ENCODE results near the gene CDHR3. TPM values are rescaled to one million over a fixed set of nuclear protein-coding genes. Genes with fewer than 3 reads are reported as not detected.
"Not testable (repeated sequence)": the region's sequence is repeated elsewhere in the genome, so short reads cannot be mapped to it uniquely, and the experiment has no call there.

CDHR3 gene
- total RNA-seq, 1 experiment from 2014 or later = 6.5 TPM

GRCh38 chr7:105982388-105982787, 19.3 kb downstream of the CDHR3 start:
- Histone ChIP-seq H3K9me3 (ENCODE audit: control insufficient read depth, insufficient read depth, low read depth, low read length) (no peaks in the 10 kb centered on the region), H3K36me3 (ENCODE audit: control insufficient read depth, insufficient read depth, low read length) (no peaks in the 10 kb centered on the region), H3K27me3 (ENCODE audit: control insufficient read depth, insufficient read depth, low read length) (peaks cover 4% of the 10 kb centered on the region), H3K4me1 (ENCODE audit: control insufficient read depth, insufficient read depth, low read length) (no peaks in the 10 kb centered on the region), H3K4me3 (ENCODE audit: low read depth in 2 of 2, low read length in 2 of 2) (no peak overlapping the region), H3K27ac (ENCODE audit: low read length) (no peak overlapping the region)
- intact Hi-C loops (cut with micrococcal nuclease; ENCODE audit: unreplicated experiment) (no loop called here), in situ Hi-C loops (cut with HindIII; ENCODE audit: low pct_unique_long_range_greater_than_20kb, low sequenced_read_pairs) (no loop called here)
- POLR2A ChIA-PET = interaction anchor here (0.7 kb wide), 1 partner anchor 47 kb away, joined by 8 read pairs; no protein-coding TSS in a partner anchor
- CTCF ChIA-PET = interaction anchor here (0.7 kb wide), 2 partner anchors 222 to 223 kb away, joined by 4 to 10 read pairs; no protein-coding TSS in a partner anchor
- DNase-seq (ENCODE audit: low read depth, low spot score) = no peak
- TF ChIP-seq SIN3A (IDR thresholded peaks at IDR 0.05; ENCODE audit: borderline replicate concordance, insufficient read depth, low read depth, low read length) = no peak
- TF ChIP-seq TCF7L2 (IDR thresholded peaks at IDR 0.05; ENCODE audit: low read depth, low read length) = no peak
- TF ChIP-seq, protein P1, sequence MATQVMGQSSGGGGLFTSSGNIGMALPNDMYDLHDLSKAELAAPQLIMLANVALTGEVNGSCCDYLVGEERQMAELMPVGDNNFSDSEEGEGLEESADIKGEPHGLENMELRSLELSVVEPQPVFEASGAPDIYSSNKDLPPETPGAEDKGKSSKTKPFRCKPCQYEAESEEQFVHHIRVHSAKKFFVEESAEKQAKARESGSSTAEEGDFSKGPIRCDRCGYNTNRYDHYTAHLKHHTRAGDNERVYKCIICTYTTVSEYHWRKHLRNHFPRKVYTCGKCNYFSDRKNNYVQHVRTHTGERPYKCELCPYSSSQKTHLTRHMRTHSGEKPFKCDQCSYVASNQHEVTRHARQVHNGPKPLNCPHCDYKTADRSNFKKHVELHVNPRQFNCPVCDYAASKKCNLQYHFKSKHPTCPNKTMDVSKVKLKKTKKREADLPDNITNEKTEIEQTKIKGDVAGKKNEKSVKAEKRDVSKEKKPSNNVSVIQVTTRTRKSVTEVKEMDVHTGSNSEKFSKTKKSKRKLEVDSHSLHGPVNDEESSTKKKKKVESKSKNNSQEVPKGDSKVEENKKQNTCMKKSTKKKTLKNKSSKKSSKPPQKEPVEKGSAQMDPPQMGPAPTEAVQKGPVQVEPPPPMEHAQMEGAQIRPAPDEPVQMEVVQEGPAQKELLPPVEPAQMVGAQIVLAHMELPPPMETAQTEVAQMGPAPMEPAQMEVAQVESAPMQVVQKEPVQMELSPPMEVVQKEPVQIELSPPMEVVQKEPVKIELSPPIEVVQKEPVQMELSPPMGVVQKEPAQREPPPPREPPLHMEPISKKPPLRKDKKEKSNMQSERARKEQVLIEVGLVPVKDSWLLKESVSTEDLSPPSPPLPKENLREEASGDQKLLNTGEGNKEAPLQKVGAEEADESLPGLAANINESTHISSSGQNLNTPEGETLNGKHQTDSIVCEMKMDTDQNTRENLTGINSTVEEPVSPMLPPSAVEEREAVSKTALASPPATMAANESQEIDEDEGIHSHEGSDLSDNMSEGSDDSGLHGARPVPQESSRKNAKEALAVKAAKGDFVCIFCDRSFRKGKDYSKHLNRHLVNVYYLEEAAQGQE (IDR thresholded peaks at IDR 0.05; ENCODE audit: insufficient read depth in 1 of 2, low read depth in 2 of 2, low read length in 1 of 2) = no peak
- TF ChIP-seq, protein P2, sequence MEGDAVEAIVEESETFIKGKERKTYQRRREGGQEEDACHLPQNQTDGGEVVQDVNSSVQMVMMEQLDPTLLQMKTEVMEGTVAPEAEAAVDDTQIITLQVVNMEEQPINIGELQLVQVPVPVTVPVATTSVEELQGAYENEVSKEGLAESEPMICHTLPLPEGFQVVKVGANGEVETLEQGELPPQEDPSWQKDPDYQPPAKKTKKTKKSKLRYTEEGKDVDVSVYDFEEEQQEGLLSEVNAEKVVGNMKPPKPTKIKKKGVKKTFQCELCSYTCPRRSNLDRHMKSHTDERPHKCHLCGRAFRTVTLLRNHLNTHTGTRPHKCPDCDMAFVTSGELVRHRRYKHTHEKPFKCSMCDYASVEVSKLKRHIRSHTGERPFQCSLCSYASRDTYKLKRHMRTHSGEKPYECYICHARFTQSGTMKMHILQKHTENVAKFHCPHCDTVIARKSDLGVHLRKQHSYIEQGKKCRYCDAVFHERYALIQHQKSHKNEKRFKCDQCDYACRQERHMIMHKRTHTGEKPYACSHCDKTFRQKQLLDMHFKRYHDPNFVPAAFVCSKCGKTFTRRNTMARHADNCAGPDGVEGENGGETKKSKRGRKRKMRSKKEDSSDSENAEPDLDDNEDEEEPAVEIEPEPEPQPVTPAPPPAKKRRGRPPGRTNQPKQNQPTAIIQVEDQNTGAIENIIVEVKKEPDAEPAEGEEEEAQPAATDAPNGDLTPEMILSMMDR (IDR thresholded peaks at IDR 0.05) = no peak
- no peak for TF ChIP-seq POLR2AphosphoS5 (IDR thresholded peaks at IDR 0.05; ENCODE audit: low read depth, low read length)
- no TSS peak for BruUV-seq (replicated peaks)
- no peak for ATAC-seq

GRCh38 chr7:105984808-105985207, 21.7 kb downstream of the CDHR3 start:
- H3K27me3 ChIP-seq (ENCODE audit: control insufficient read depth, insufficient read depth, low read length); in situ Hi-C loops (cut with HindIII; ENCODE audit: low pct_unique_long_range_greater_than_20kb, low sequenced_read_pairs); H3K9me3 ChIP-seq (ENCODE audit: control insufficient read depth, insufficient read depth, low read depth, low read length); intact Hi-C loops (cut with micrococcal nuclease; ENCODE audit: unreplicated experiment); DNase-seq (ENCODE audit: low read depth, low spot score); H3K36me3 ChIP-seq (ENCODE audit: control insufficient read depth, insufficient read depth, low read length); BruUV-seq (replicated peaks); H3K4me3 ChIP-seq (ENCODE audit: low read depth in 2 of 2, low read length in 2 of 2); POLR2A ChIA-PET; H3K4me1 ChIP-seq (ENCODE audit: control insufficient read depth, insufficient read depth, low read length); ATAC-seq; H3K27ac ChIP-seq (ENCODE audit: low read length): not testable (repeated sequence)
- CTCF ChIA-PET = interaction anchor here (0.6 to 0.7 kb wide), 2 partner anchors 48 to 523 kb away, joined by 3 to 7 read pairs; no protein-coding TSS in a partner anchor

GRCh38 chr7:105985229-105985628, 22.2 kb downstream of the CDHR3 start:
- no peak overlapping the region for H3K27ac ChIP-seq (ENCODE audit: low read length)
- DNase-seq (ENCODE audit: low read depth, low spot score) (no peak), ATAC-seq (no peak)
- in situ Hi-C loops (cut with HindIII; ENCODE audit: low pct_unique_long_range_greater_than_20kb, low sequenced_read_pairs) (no loop called here), intact Hi-C loops (cut with micrococcal nuclease; ENCODE audit: unreplicated experiment) (no loop called here)
- no peaks in the 10 kb centered on the region for H3K4me1 ChIP-seq (ENCODE audit: control insufficient read depth, insufficient read depth, low read length)
- H3K9me3 ChIP-seq (ENCODE audit: control insufficient read depth, insufficient read depth, low read depth, low read length) = no peaks in the 10 kb centered on the region
- H3K4me3 ChIP-seq (ENCODE audit: low read depth in 2 of 2, low read length in 2 of 2) = no peak overlapping the region
- ChIA-PET CTCF (interaction anchor here (0.7 kb wide), 1 partner anchor 522 kb away, joined by 7 read pairs; no protein-coding TSS in a partner anchor), POLR2A (no interaction called here)
- no TSS peak for BruUV-seq (replicated peaks)
- no peak for TF ChIP-seq SIN3A (IDR thresholded peaks at IDR 0.05; ENCODE audit: borderline replicate concordance, insufficient read depth, low read depth, low read length)
- TF ChIP-seq, protein P2 (IDR thresholded peaks at IDR 0.05) = no peak
- TF ChIP-seq, protein P1 (IDR thresholded peaks at IDR 0.05; ENCODE audit: insufficient read depth in 1 of 2, low read depth in 2 of 2, low read length in 1 of 2) = no peak
- no peak for TF ChIP-seq TCF7L2 (IDR thresholded peaks at IDR 0.05; ENCODE audit: low read depth, low read length)
- no peak for TF ChIP-seq POLR2AphosphoS5 (IDR thresholded peaks at IDR 0.05; ENCODE audit: low read depth, low read length)
- H3K27me3 ChIP-seq (ENCODE audit: control insufficient read depth, insufficient read depth, low read length) = peaks cover 7% of the 10 kb centered on the region
- no peaks in the 10 kb centered on the region for H3K36me3 ChIP-seq (ENCODE audit: control insufficient read depth, insufficient read depth, low read length)

All from Panc1 (cell line).